GM06990 (cell line): ENCODE measurements around the gene COL7A1.

Experiments
- DNase-seq: peaks from one replicate; pipeline ENCODE4 v3.0.0-alpha.2; 2011; ENCODE audit not compliant: insufficient read length; ENCODE audit errors: extremely low read depth
- H3K27me3 ChIP-seq: replicated peaks from 2 replicates; pipeline ENCODE4 v1.6.0; 2011; ENCODE audit warnings: low read length; ENCODE audit not compliant: control insufficient read depth, insufficient read depth
- H3K36me3 ChIP-seq: 2 replicates; pipeline ENCODE4 v1.5.1; 2011; ENCODE audit warnings: low read length; ENCODE audit not compliant: control insufficient read depth, insufficient read depth
- H3K4me3 ChIP-seq: replicated peaks from 2 replicates; pipeline ENCODE4 v1.5.1; 2011; ENCODE audit warnings: low read depth, mild to moderate bottlenecking, control low read depth, low read length
- CTCF ChIP-seq: IDR thresholded peaks from 2 replicates; pipeline ENCODE4 v1.5.1; 2011; ENCODE audit warnings: low read length, control low read depth, mild to moderate bottlenecking, inconsistent platforms; ENCODE audit not compliant: insufficient read depth, poor library complexity, severe bottlenecking

The COL7A1 gene

GRCh38 chr3:48636149-48636655 lies 41.1 kb upstream of the COL7A1 start:
- no peaks in the 10 kb centered on the region for H3K27me3 ChIP-seq
- peak overlapping the region; percentile 89 for H3K4me3 ChIP-seq
- no peak for TF ChIP-seq CTCF
- peaks cover 9% of the 10 kb centered on the region for H3K36me3 ChIP-seq
- no peak for DNase-seq

GRCh38 chr3:48635222-48636021 lies 40.3 kb upstream of the COL7A1 start, which contains the start of gene SLC26A6:
Gene SLC26A6 (minus strand): TSS chr3:48635461. CDS start chr3:48635393, 68 bp downstream.
- H3K36me3 ChIP-seq: peaks cover 11% of the 10 kb centered on the region
- peak; percentile 97 for DNase-seq
- H3K27me3 ChIP-seq: no peaks in the 10 kb centered on the region
- TF ChIP-seq CTCF: peak; percentile 84
- peak within 1 kb of the TSS; percentile 89 for H3K4me3 ChIP-seq

- peak overlapping the region; percentile 89 for H3K4me3 ChIP-seq
Observed at GRCh38 chr3:48634661-48635221, 39.6 kb upstream of the COL7A1 start.

GRCh38 chr3:48633743-48634142 lies 38.6 kb upstream of the COL7A1 start:
- Histone ChIP-seq H3K4me3 (no peak overlapping the region), H3K27me3 (no peaks in the 10 kb centered on the region), H3K36me3 (peaks cover 17% of the 10 kb centered on the region)
- no peak for TF ChIP-seq CTCF
- DNase-seq: no peak

More at GRCh38 chr3:48634661-48635221, 39.6 kb upstream of the COL7A1 start:
- DNase-seq: peak; percentile 52
- H3K27me3 ChIP-seq: no peaks in the 10 kb centered on the region
- peaks cover 15% of the 10 kb centered on the region for H3K36me3 ChIP-seq
- TF ChIP-seq CTCF: no peak

- Histone ChIP-seq H3K27me3 (no peaks in the 10 kb centered on the region), H3K4me3 (no peak overlapping the region), H3K36me3 (peaks cover 17% of the 10 kb centered on the region)
- no peak for DNase-seq
- TF ChIP-seq CTCF: no peak
Observed at GRCh38 chr3:48633256-48633655, 38.1 kb upstream of the COL7A1 start.
